ENCODE results near the gene STMN1. TPM values are rescaled to one million over a fixed set of nuclear protein-coding genes. Genes with fewer than 3 reads are reported as not detected.

The STMN1 gene
- total RNA-seq, 1 donor from 2014 or later: 856 TPM

DNA sequence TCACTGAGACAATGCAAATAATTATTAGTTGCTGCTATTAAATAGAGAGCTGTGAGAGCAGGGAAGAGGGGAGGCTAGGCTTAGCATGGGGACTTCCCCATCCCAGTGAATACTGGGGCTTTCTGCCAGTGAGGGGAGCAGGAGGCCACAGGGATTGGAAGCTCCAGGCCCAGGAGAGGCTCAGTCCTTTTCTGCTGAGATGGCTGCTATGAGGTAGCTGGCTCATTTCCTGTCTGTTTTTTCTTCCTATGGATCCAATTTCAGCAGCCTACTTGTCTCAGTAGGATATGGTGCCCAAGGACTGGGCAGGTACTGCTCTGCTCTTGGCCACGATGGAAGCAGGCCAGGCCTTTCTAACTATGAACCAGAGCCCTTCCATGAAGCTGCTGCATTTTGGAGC, 10.0 kb downstream of the STMN1 start:
- Mint-ChIP-seq H3K27ac (no peak overlapping the region), H3K36me3 (ENCODE audit: insufficient read depth) (peaks cover 22% of the 10 kb centered on the region), H3K4me3 (ENCODE audit: low read depth) (no peak overlapping the region), H3K4me1 (ENCODE audit: low read depth) (peaks cover 23% of the 10 kb centered on the region), H3K27me3 (no peaks in the 10 kb centered on the region), H3K9me3 (ENCODE audit: low read depth) (no peaks in the 10 kb centered on the region)
- no peak for DNase-seq (ENCODE audit: low spot score, unreplicated experiment)
- TF ChIP-seq, protein P1, sequence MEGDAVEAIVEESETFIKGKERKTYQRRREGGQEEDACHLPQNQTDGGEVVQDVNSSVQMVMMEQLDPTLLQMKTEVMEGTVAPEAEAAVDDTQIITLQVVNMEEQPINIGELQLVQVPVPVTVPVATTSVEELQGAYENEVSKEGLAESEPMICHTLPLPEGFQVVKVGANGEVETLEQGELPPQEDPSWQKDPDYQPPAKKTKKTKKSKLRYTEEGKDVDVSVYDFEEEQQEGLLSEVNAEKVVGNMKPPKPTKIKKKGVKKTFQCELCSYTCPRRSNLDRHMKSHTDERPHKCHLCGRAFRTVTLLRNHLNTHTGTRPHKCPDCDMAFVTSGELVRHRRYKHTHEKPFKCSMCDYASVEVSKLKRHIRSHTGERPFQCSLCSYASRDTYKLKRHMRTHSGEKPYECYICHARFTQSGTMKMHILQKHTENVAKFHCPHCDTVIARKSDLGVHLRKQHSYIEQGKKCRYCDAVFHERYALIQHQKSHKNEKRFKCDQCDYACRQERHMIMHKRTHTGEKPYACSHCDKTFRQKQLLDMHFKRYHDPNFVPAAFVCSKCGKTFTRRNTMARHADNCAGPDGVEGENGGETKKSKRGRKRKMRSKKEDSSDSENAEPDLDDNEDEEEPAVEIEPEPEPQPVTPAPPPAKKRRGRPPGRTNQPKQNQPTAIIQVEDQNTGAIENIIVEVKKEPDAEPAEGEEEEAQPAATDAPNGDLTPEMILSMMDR (IDR thresholded peaks at IDR 0.05; ENCODE audit: unreplicated experiment): no peak

DNA sequence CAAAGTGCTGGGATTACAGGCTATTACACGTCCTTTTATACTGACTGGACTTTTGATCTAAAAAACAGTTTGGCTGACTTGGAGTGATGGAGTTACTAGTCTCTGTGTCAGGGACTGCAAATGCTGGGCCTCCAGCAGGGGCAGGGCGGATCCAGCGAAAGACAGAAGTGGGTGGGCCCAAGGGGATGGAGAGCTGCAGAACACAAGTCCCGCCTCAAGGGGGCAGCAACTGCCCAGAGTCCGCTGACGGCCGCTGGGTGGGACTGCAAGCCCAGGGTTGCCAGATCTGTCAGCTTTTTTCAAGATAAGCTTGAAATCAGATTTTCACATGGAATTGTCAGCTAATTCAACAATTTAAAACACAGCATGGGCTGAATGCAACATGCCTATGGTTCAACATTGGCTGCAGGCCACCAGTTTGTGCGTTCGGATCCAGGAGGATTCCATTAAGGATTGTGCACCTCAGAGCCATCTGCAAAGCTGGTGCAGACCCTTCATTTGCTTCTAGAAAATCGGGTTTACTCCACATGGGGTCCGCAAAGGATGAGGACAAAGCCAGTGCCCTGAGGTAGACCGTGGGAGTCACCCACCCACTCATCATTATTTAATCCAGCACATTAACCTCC, 10.7 kb downstream of the STMN1 start:
- DNase-seq (ENCODE audit: low spot score, unreplicated experiment): peak; percentile 89
- H3K4me3 Mint-ChIP-seq (ENCODE audit: low read depth): no peak overlapping the region
- TF ChIP-seq, protein P1 (IDR thresholded peaks at IDR 0.05; ENCODE audit: unreplicated experiment): peak; percentile 99
- H3K9me3 Mint-ChIP-seq (ENCODE audit: low read depth): no peaks in the 10 kb centered on the region
- H3K27me3 Mint-ChIP-seq: no peaks in the 10 kb centered on the region
- H3K4me1 Mint-ChIP-seq (ENCODE audit: low read depth): peaks cover 22% of the 10 kb centered on the region
- peaks cover 16% of the 10 kb centered on the region for H3K36me3 Mint-ChIP-seq (ENCODE audit: insufficient read depth)
- H3K27ac Mint-ChIP-seq: peak overlapping the region; percentile 83

DNA sequence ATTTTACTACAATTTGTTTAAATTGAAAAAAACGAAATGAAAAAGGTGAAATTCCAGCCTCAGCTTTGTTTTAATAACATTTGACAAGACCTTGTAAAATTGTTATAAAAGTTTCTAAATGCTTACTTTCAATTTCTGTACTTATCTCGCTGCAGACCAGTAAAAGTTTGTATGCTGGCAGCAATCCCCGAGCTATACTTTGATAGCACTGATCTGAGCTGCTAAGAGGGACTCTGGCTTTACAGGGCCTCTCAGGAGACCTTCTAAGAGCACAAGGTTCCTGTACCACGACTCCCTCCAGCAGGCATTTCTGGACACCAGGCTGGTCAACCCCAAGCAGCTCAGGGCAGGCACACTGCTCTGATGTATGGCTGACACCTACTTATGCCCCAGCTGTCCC, 13.1 kb downstream of the STMN1 start:
- Mint-ChIP-seq H3K4me3 (ENCODE audit: low read depth) (no peak overlapping the region), H3K4me1 (ENCODE audit: low read depth) (peaks cover 37% of the 10 kb centered on the region), H3K36me3 (ENCODE audit: insufficient read depth) (peaks cover 12% of the 10 kb centered on the region), H3K9me3 (ENCODE audit: low read depth) (no peaks in the 10 kb centered on the region), H3K27ac (no peak overlapping the region), H3K27me3 (no peaks in the 10 kb centered on the region)
- TF ChIP-seq, protein P1 (IDR thresholded peaks at IDR 0.05; ENCODE audit: unreplicated experiment): no peak
- DNase-seq (ENCODE audit: low spot score, unreplicated experiment): no peak

DNA sequence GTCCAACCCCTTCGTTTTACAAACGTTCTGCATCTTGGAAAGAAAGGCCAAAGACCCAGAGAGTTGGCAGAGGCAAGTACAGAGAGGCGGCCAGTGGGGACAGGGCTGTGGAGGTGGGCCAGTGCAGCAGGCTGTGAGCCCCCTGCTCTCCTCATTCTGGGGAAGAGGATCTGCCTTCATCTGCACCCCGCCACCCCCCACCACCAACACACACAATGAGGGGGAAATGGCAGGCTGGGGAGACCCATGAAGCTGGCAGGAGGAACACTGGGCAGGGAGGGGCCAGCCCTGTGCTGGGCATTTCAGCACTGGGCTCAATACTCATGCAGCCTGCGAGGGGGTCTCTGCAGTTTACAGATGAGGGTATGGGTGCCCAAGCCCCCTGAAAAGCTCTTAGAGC, 14.6 kb downstream of the STMN1 start:
- Mint-ChIP-seq H3K27me3 (no peaks in the 10 kb centered on the region), H3K36me3 (ENCODE audit: insufficient read depth) (peaks cover 12% of the 10 kb centered on the region), H3K4me3 (ENCODE audit: low read depth) (no peak overlapping the region), H3K27ac (peak overlapping the region; percentile 97), H3K9me3 (ENCODE audit: low read depth) (no peaks in the 10 kb centered on the region), H3K4me1 (ENCODE audit: low read depth) (peaks cover 39% of the 10 kb centered on the region)
- no peak for DNase-seq (ENCODE audit: low spot score, unreplicated experiment)
- TF ChIP-seq, protein P1 (IDR thresholded peaks at IDR 0.05; ENCODE audit: unreplicated experiment): no peak

DNA sequence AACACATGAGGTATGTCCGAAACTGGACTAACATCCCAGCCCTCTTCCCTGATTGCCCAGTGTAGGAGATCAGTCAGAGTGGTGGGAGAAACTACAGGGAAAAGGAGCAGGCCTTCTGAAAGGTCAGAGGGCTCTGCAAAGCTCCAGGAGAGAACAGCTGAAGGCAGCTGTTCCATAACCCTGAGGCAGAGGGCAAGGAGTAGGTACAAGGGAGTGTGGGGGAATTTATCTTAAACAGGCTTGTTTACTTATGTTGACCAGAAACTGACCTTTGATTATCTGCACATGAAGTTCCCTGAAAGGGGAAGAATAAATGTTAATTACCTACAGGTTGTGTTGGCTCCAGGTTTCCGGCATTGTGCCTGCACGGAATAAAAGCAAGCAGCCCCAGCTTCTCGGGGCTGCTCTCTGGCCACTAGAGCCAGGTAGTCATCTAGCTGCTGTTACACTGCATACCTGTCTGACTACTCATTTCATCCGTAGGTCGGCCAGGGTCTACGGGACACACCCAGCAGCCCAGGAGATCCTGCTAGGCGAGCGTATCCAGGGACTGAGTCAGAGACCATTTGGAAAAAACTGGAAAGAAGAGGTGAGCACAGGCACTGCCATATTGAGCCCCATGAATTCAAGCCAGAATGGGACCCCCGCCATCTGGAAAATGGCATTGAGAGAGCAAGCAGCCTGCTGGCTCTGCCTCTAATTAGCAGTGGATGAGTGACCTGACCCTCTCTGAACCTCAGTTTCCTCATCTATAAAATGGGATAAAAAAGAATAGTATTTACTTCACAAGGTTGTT, 15.8 kb downstream of the STMN1 start:
- DNase-seq (ENCODE audit: low spot score, unreplicated experiment): peak; percentile 40
- Mint-ChIP-seq H3K4me3 (ENCODE audit: low read depth) (peak overlapping the region; percentile 49), H3K9me3 (ENCODE audit: low read depth) (no peaks in the 10 kb centered on the region), H3K27me3 (no peaks in the 10 kb centered on the region), H3K4me1 (ENCODE audit: low read depth) (peaks cover 46% of the 10 kb centered on the region), H3K27ac (peak overlapping the region; percentile 97), H3K36me3 (ENCODE audit: insufficient read depth) (peaks cover 14% of the 10 kb centered on the region)
- TF ChIP-seq, protein P1 (IDR thresholded peaks at IDR 0.05; ENCODE audit: unreplicated experiment): no peak
